ENCODE data around the gene C20orf141.

Gene C20orf141

GRCh38 chr20:2815242-2815900, 584 bp downstream of the C20orf141 start:
- H3K4me3 ChIP-seq (ENCODE audit: low read length), result no peak overlapping the region
- H2BK120ac ChIP-seq (ENCODE audit: low read depth, low read length), result no peak overlapping the region
- no peak overlapping the region for H2BK15ac ChIP-seq (replicated peaks; ENCODE audit: low read depth)
- no peak overlapping the region for H2AK5ac ChIP-seq (ENCODE audit: low read length)
- no peak for DNase-seq
- no peaks in the 10 kb centered on the region for H3K4me1 ChIP-seq (ENCODE audit: control insufficient read depth, low read depth, low read length)
- H3K4me2 ChIP-seq (ENCODE audit: low read length), result no peak overlapping the region
- no peak overlapping the region for H2BK5ac ChIP-seq (ENCODE audit: low read length)
- H3K79me2 ChIP-seq (ENCODE audit: control insufficient read depth, insufficient read depth, low read length), result no peaks in the 10 kb centered on the region
- no peak overlapping the region for H3K23ac ChIP-seq (ENCODE audit: low read length)
- H3K27ac ChIP-seq (ENCODE audit: low read depth, low read length), result no peak overlapping the region
- H3K9ac ChIP-seq (ENCODE audit: low read length), result no peak overlapping the region
- H3K79me1 ChIP-seq (ENCODE audit: low read length), result no peaks in the 10 kb centered on the region
- H3K4ac ChIP-seq (ENCODE audit: low read depth, low read length), result no peak overlapping the region
- H3K56ac ChIP-seq (ENCODE audit: low read length), result no peak overlapping the region
- peaks cover 4% of the 10 kb centered on the region for H3K27me3 ChIP-seq (ENCODE audit: insufficient read depth, low read length, poor library complexity)
- H4K8ac ChIP-seq (ENCODE audit: low read depth, low read length), result no peak overlapping the region
- no peaks in the 10 kb centered on the region for H3K36me3 ChIP-seq (ENCODE audit: control insufficient read depth, insufficient read depth, low read length)
- WGBS (ENCODE audit: extremely low coverage, insufficient coverage, low lambda C conversion rate), result no CpG with 5 or more reads among the region's 8 CpGs
- H3K18ac ChIP-seq (ENCODE audit: low read length), result no peak overlapping the region
- H4K5ac ChIP-seq (ENCODE audit: low read length), result no peak overlapping the region

GRCh38 chr20:2816030-2816582, 1.3 kb downstream of the C20orf141 start, which contains the start of gene TMEM239:
TMEM239 (plus strand) TSS chr20:2816364; CDS start chr20:2816555, 191 bp downstream.
- Histone ChIP-seq H3K18ac (ENCODE audit: low read length) (no peak within 1 kb of the TSS), H2BK120ac (ENCODE audit: low read depth, low read length) (no peak within 1 kb of the TSS), H3K27ac (ENCODE audit: low read depth, low read length) (no peak within 1 kb of the TSS), H2AK5ac (ENCODE audit: low read length) (no peak within 1 kb of the TSS), H3K9ac (ENCODE audit: low read length) (no peak within 1 kb of the TSS), H3K4me2 (ENCODE audit: low read length) (no peak within 1 kb of the TSS), H3K4me3 (ENCODE audit: low read length) (no peak within 1 kb of the TSS), H2BK15ac (replicated peaks; ENCODE audit: low read depth) (no peak within 1 kb of the TSS), H3K79me2 (ENCODE audit: control insufficient read depth, insufficient read depth, low read length) (no peaks in the 10 kb centered on the region), H3K23ac (ENCODE audit: low read length) (no peak within 1 kb of the TSS), H2BK5ac (ENCODE audit: low read length) (no peak within 1 kb of the TSS), H4K5ac (ENCODE audit: low read length) (no peak within 1 kb of the TSS), H3K36me3 (ENCODE audit: control insufficient read depth, insufficient read depth, low read length) (no peaks in the 10 kb centered on the region), H3K4ac (ENCODE audit: low read depth, low read length) (no peak within 1 kb of the TSS), H3K4me1 (ENCODE audit: control insufficient read depth, low read depth, low read length) (no peaks in the 10 kb centered on the region), H3K56ac (ENCODE audit: low read length) (no peak within 1 kb of the TSS), H3K27me3 (ENCODE audit: insufficient read depth, low read length, poor library complexity) (peaks cover 7% of the 10 kb centered on the region), H3K79me1 (ENCODE audit: low read length) (no peaks in the 10 kb centered on the region), H4K8ac (ENCODE audit: low read depth, low read length) (no peak within 1 kb of the TSS)
- DNase-seq, result no peak
- WGBS (ENCODE audit: extremely low coverage, insufficient coverage, low lambda C conversion rate), result no CpG with 5 or more reads among the region's 10 CpGs

- H3K79me1 ChIP-seq (ENCODE audit: low read length), result no peaks in the 10 kb centered on the region
Measured at GRCh38 chr20:2816583-2817340, 2.0 kb downstream of the C20orf141 start.

GRCh38 chr20:2817341-2817726, 2.5 kb downstream of the C20orf141 start:
- WGBS (ENCODE audit: extremely low coverage, insufficient coverage, low lambda C conversion rate), result no CpG with 5 or more reads among the region's 2 CpGs
- no peak overlapping the region for H3K27ac ChIP-seq (ENCODE audit: low read depth, low read length)
- H2AK5ac ChIP-seq (ENCODE audit: low read length), result no peak overlapping the region
- H3K4ac ChIP-seq (ENCODE audit: low read depth, low read length), result no peak overlapping the region
- no peak overlapping the region for H3K56ac ChIP-seq (ENCODE audit: low read length)
- no peak overlapping the region for H2BK5ac ChIP-seq (ENCODE audit: low read length)
- peaks cover 15% of the 10 kb centered on the region for H3K27me3 ChIP-seq (ENCODE audit: insufficient read depth, low read length, poor library complexity)
- no peak overlapping the region for H4K5ac ChIP-seq (ENCODE audit: low read length)
- H3K79me2 ChIP-seq (ENCODE audit: control insufficient read depth, insufficient read depth, low read length), result no peaks in the 10 kb centered on the region
- no peak overlapping the region for H2BK15ac ChIP-seq (replicated peaks; ENCODE audit: low read depth)
- H3K18ac ChIP-seq (ENCODE audit: low read length), result no peak overlapping the region
- no peak overlapping the region for H3K23ac ChIP-seq (ENCODE audit: low read length)
- no peak overlapping the region for H4K8ac ChIP-seq (ENCODE audit: low read depth, low read length)
- no peak overlapping the region for H3K4me3 ChIP-seq (ENCODE audit: low read length)
- no peak overlapping the region for H2BK120ac ChIP-seq (ENCODE audit: low read depth, low read length)
- H3K4me2 ChIP-seq (ENCODE audit: low read length), result no peak overlapping the region
- no peak for DNase-seq
- H3K79me1 ChIP-seq (ENCODE audit: low read length), result no peaks in the 10 kb centered on the region
- H3K36me3 ChIP-seq (ENCODE audit: control insufficient read depth, insufficient read depth, low read length), result no peaks in the 10 kb centered on the region
- no peaks in the 10 kb centered on the region for H3K4me1 ChIP-seq (ENCODE audit: control insufficient read depth, low read depth, low read length)
- H3K9ac ChIP-seq (ENCODE audit: low read length), result no peak overlapping the region

More at GRCh38 chr20:2816583-2817340, 2.0 kb downstream of the C20orf141 start:
- Histone ChIP-seq H2AK5ac (ENCODE audit: low read length) (no peak overlapping the region), H3K4ac (ENCODE audit: low read depth, low read length) (no peak overlapping the region), H4K8ac (ENCODE audit: low read depth, low read length) (no peak overlapping the region), H3K4me3 (ENCODE audit: low read length) (no peak overlapping the region), H3K18ac (ENCODE audit: low read length) (no peak overlapping the region), H2BK5ac (ENCODE audit: low read length) (no peak overlapping the region), H2BK120ac (ENCODE audit: low read depth, low read length) (no peak overlapping the region), H3K36me3 (ENCODE audit: control insufficient read depth, insufficient read depth, low read length) (no peaks in the 10 kb centered on the region), H3K23ac (ENCODE audit: low read length) (no peak overlapping the region), H3K4me2 (ENCODE audit: low read length) (no peak overlapping the region), H3K27ac (ENCODE audit: low read depth, low read length) (no peak overlapping the region), H2BK15ac (replicated peaks; ENCODE audit: low read depth) (no peak overlapping the region), H3K56ac (ENCODE audit: low read length) (no peak overlapping the region), H3K27me3 (ENCODE audit: insufficient read depth, low read length, poor library complexity) (peaks cover 11% of the 10 kb centered on the region), H3K9ac (ENCODE audit: low read length) (no peak overlapping the region), H4K5ac (ENCODE audit: low read length) (no peak overlapping the region), H3K79me2 (ENCODE audit: control insufficient read depth, insufficient read depth, low read length) (no peaks in the 10 kb centered on the region), H3K4me1 (ENCODE audit: control insufficient read depth, low read depth, low read length) (no peaks in the 10 kb centered on the region)
- DNase-seq, result no peak
- WGBS (ENCODE audit: extremely low coverage, insufficient coverage, low lambda C conversion rate), result no CpG with 5 or more reads among the region's 20 CpGs

GRCh38 chr20:2817891-2818595, 3.3 kb downstream of the C20orf141 start:
- Histone ChIP-seq H4K8ac (ENCODE audit: low read depth, low read length) (no peak overlapping the region), H3K36me3 (ENCODE audit: control insufficient read depth, insufficient read depth, low read length) (no peaks in the 10 kb centered on the region), H3K79me2 (ENCODE audit: control insufficient read depth, insufficient read depth, low read length) (no peaks in the 10 kb centered on the region), H3K79me1 (ENCODE audit: low read length) (no peaks in the 10 kb centered on the region), H2BK5ac (ENCODE audit: low read length) (no peak overlapping the region), H3K9ac (ENCODE audit: low read length) (no peak overlapping the region), H3K27me3 (ENCODE audit: insufficient read depth, low read length, poor library complexity) (peaks cover 15% of the 10 kb centered on the region), H4K5ac (ENCODE audit: low read length) (no peak overlapping the region), H3K18ac (ENCODE audit: low read length) (no peak overlapping the region), H3K27ac (ENCODE audit: low read depth, low read length) (no peak overlapping the region), H3K23ac (ENCODE audit: low read length) (no peak overlapping the region), H3K4me2 (ENCODE audit: low read length) (no peak overlapping the region), H3K4me3 (ENCODE audit: low read length) (no peak overlapping the region), H3K56ac (ENCODE audit: low read length) (no peak overlapping the region), H3K4ac (ENCODE audit: low read depth, low read length) (no peak overlapping the region), H2BK120ac (ENCODE audit: low read depth, low read length) (no peak overlapping the region), H2BK15ac (replicated peaks; ENCODE audit: low read depth) (no peak overlapping the region), H3K4me1 (ENCODE audit: control insufficient read depth, low read depth, low read length) (no peaks in the 10 kb centered on the region), H2AK5ac (ENCODE audit: low read length) (no peak overlapping the region)
- DNase-seq, result no peak
- WGBS (ENCODE audit: extremely low coverage, insufficient coverage, low lambda C conversion rate), result no CpG with 5 or more reads among the region's 7 CpGs
